SU-DHL-6 (cell line): Measurements from ENCODE around the gene RILPL1.

ENCODE experiments used
- CTCF ChIP-seq: fragments of 200-600 bp; sonication (generic); IDR thresholded peaks from one replicate; pipeline ENCODE4 v1.5.1; 2017; ENCODE audit warnings: antibody characterized with exemption, mild to moderate bottlenecking, low read length, moderate library complexity; ENCODE audit not compliant: insufficient read depth, poor library complexity, severe bottlenecking
- EZH2phosphoT487 ChIP-seq: fragments of 200-600 bp; sonication (generic), shearing (Covaris generic); conservative IDR thresholded peaks from 2 replicates; pipeline ENCODE4 v1.6.1; 2018; ENCODE audit warnings: mild to moderate bottlenecking, antibody characterized with exemption, low read length, moderate library complexity, mixed read lengths

- no peak for TF ChIP-seq CTCF
- no peak for TF ChIP-seq EZH2phosphoT487
Measured at GRCh38 chr12:123580772-123581171, 47.3 kb upstream of the RILPL1 start.
